GM19372 (cell line): Measurements from ENCODE around the gene MVB12B.

ENCODE experiments used
- ATAC-seq: cut with Tn5 transposase; IDR thresholded peaks from one replicate; pipeline ENCODE4 v1.9.1; 2021; ENCODE audit warnings: mild to moderate bottlenecking, low read depth, moderate library complexity; ENCODE audit not compliant: unreplicated experiment

MVB12B gene

GRCh38 chr9:126420643-126421564 is 94.3 kb downstream of the MVB12B start:
- ATAC-seq: no peak

GRCh38 chr9:126421567-126422428 is 95.2 kb downstream of the MVB12B start:
- no peak for ATAC-seq

GRCh38 chr9:126423142-126423915 is 96.7 kb downstream of the MVB12B start:
- ATAC-seq: no peak

GRCh38 chr9:126423916-126424185 is 97.2 kb downstream of the MVB12B start:
- no peak for ATAC-seq

GRCh38 chr9:126424511-126424910 is 97.9 kb downstream of the MVB12B start:
- ATAC-seq: no peak

- ATAC-seq: no peak
These were observed 102.0 kb downstream of the MVB12B start for GRCh38 chr9:126428534-126429175.

GRCh38 chr9:126429190-126429589 is 102.6 kb downstream of the MVB12B start:
- no peak for ATAC-seq

GRCh38 chr9:126430124-126430523 is 103.5 kb downstream of the MVB12B start:
- no peak for ATAC-seq

- no peak for ATAC-seq
These were observed 104.6 kb downstream of the MVB12B start for GRCh38 chr9:126431077-126431742.

GRCh38 chr9:126432659-126433058 is 106.0 kb downstream of the MVB12B start:
- ATAC-seq: no peak

- ATAC-seq: no peak
These were observed 108.5 kb downstream of the MVB12B start for GRCh38 chr9:126435105-126435504.

GRCh38 chr9:126435626-126436025 is 109.0 kb downstream of the MVB12B start:
- ATAC-seq: no peak

- ATAC-seq: no peak
These were observed 110.1 kb downstream of the MVB12B start for GRCh38 chr9:126436545-126437267.

GRCh38 chr9:126437268-126437666 is 110.6 kb downstream of the MVB12B start:
- ATAC-seq: no peak

- ATAC-seq: no peak
These were observed 111.1 kb downstream of the MVB12B start for GRCh38 chr9:126437701-126438100.

- no peak for ATAC-seq
These were observed 112.2 kb downstream of the MVB12B start for GRCh38 chr9:126438741-126439401.

GRCh38 chr9:126439402-126439765 is 112.8 kb downstream of the MVB12B start:
- ATAC-seq: no peak

- ATAC-seq: no peak
These were observed 113.4 kb downstream of the MVB12B start for GRCh38 chr9:126439883-126440653.
